Ishikawa (cell line): ENCODE results near the gene SMC1B.

ENCODE experiments used
- CEBPB ChIP-seq: IDR thresholded peaks from 2 replicates; pipeline ENCODE4 v1.6.1; 2012
- CREB1 ChIP-seq: IDR thresholded peaks from 2 replicates; pipeline ENCODE4 v1.6.1; 2012; ENCODE audit warnings: low read depth
- EGR1 ChIP-seq: IDR thresholded peaks from 2 replicates; pipeline ENCODE4 v1.6.1; 2012
- EP300 ChIP-seq: IDR thresholded peaks from 2 replicates; pipeline ENCODE4 v1.6.1; 2012; ENCODE audit warnings: borderline replicate concordance
- FOXM1 ChIP-seq: IDR thresholded peaks from 2 replicates; pipeline ENCODE4 v1.6.1; 2012; ENCODE audit warnings: low read depth, borderline replicate concordance
- NFIC ChIP-seq: IDR thresholded peaks from 2 replicates; pipeline ENCODE4 v1.6.1; 2012
- RAD21 ChIP-seq: IDR thresholded peaks from 2 replicates; pipeline ENCODE4 v1.6.1; 2012; ENCODE audit warnings: low read depth
- TAF1 ChIP-seq: IDR thresholded peaks from 2 replicates; pipeline ENCODE4 v1.6.1; 2012; ENCODE audit warnings: low read depth, mild to moderate bottlenecking
- TCF12 ChIP-seq: IDR thresholded peaks from 2 replicates; pipeline ENCODE4 v1.6.1; 2012; ENCODE audit warnings: low read depth
- TEAD4 ChIP-seq: IDR thresholded peaks from 2 replicates; pipeline ENCODE4 v1.6.1; 2012
- YY1 ChIP-seq: IDR thresholded peaks from 2 replicates; pipeline ENCODE4 v1.6.1; 2012; ENCODE audit warnings: low read depth
- ZBTB7A ChIP-seq: IDR thresholded peaks from 2 replicates; pipeline ENCODE4 v1.6.1; 2012; ENCODE audit warnings: low read depth
- TF ChIP-seq, protein P1 (sequence below): IDR thresholded peaks from 2 replicates; pipeline ENCODE4 v1.6.1; 2012
- TF ChIP-seq, protein P2 (sequence below): IDR thresholded peaks from 2 replicates; pipeline ENCODE4 v1.6.1; 2012; ENCODE audit warnings: low read depth, mild to moderate bottlenecking
- TF ChIP-seq, protein P3 (sequence below): IDR thresholded peaks from 2 replicates; pipeline ENCODE4 v1.6.1; 2012

SMC1B gene

DNA sequence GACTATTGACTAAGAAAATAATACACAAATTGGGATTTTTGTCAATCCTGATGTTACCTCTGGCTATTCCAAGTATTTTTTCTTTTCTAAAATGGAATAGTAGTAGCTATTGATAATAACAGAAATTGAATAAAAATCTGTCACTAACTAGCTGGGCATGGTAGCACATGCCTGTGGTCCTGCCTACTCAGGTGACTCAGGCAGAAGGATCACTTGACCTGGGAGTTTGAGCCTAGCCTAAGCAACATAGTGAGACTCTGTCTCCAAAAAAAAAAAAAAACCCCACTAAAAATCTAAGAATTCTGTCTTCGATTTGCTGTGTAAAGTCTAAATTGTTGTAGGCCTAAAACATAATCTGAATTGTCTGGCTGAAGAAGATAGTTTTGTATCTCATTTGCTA is 61.4 kb downstream of the SMC1B start:
- TF ChIP-seq ZBTB7A (no peak), TAF1 (no peak), CREB1 (no peak), RAD21 (no peak), CEBPB (no peak), EP300 (no peak), TCF12 (no peak), FOXM1 (no peak)
- TF ChIP-seq, protein P1, sequence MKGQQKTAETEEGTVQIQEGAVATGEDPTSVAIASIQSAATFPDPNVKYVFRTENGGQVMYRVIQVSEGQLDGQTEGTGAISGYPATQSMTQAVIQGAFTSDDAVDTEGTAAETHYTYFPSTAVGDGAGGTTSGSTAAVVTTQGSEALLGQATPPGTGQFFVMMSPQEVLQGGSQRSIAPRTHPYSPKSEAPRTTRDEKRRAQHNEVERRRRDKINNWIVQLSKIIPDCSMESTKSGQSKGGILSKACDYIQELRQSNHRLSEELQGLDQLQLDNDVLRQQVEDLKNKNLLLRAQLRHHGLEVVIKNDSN = no peak
- TF ChIP-seq, protein P2, sequence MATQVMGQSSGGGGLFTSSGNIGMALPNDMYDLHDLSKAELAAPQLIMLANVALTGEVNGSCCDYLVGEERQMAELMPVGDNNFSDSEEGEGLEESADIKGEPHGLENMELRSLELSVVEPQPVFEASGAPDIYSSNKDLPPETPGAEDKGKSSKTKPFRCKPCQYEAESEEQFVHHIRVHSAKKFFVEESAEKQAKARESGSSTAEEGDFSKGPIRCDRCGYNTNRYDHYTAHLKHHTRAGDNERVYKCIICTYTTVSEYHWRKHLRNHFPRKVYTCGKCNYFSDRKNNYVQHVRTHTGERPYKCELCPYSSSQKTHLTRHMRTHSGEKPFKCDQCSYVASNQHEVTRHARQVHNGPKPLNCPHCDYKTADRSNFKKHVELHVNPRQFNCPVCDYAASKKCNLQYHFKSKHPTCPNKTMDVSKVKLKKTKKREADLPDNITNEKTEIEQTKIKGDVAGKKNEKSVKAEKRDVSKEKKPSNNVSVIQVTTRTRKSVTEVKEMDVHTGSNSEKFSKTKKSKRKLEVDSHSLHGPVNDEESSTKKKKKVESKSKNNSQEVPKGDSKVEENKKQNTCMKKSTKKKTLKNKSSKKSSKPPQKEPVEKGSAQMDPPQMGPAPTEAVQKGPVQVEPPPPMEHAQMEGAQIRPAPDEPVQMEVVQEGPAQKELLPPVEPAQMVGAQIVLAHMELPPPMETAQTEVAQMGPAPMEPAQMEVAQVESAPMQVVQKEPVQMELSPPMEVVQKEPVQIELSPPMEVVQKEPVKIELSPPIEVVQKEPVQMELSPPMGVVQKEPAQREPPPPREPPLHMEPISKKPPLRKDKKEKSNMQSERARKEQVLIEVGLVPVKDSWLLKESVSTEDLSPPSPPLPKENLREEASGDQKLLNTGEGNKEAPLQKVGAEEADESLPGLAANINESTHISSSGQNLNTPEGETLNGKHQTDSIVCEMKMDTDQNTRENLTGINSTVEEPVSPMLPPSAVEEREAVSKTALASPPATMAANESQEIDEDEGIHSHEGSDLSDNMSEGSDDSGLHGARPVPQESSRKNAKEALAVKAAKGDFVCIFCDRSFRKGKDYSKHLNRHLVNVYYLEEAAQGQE = no peak

DNA sequence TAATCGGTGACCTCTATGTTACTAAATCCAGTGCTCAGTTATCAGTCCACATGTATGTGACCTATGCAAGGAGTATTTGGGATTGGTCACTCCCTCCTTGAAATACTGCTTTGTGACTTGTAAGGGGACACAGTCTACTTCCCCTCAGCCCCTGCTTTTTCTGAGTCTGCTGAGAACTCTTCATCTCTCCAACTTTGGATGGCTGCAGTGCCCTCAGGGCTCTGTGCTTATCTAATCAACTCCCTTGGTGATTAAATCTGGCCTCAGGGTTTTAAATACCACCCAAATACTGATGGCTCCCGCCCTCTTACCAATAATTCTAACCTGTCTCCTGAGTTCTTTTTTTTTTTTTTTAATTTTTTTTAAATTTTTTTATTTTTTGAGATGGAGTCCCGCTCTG is 63.5 kb downstream of the SMC1B start:
- TF ChIP-seq CREB1 = no peak
- TF ChIP-seq YY1 = no peak
- no peak for TF ChIP-seq FOXM1
- TF ChIP-seq, protein P2 = no peak
- no peak for TF ChIP-seq NFIC
- TF ChIP-seq EGR1 = no peak
- TF ChIP-seq, protein P3, sequence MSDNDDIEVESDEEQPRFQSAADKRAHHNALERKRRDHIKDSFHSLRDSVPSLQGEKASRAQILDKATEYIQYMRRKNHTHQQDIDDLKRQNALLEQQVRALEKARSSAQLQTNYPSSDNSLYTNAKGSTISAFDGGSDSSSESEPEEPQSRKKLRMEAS = no peak
- TF ChIP-seq TAF1 = no peak
- no peak for TF ChIP-seq RAD21

DNA sequence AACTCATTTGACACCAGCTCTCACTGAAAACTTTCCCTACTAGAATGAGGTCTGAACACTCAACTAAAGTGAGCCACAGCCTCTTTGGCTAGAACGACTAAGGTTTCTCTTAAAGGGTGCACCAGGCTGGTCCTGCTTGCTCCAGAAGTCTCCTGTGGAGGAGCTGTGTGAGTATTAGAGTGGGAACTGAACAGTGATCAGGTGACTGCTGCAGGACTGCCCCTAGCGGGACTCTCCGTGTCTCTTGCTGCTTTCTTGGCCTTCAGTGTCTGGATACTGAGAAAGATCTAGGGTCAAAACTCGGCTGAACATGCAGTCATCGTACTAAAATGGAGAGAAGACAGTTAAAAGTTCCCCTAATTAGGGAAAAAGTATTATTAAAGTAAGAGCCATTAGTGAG is 69.1 kb downstream of the SMC1B start:
- TF ChIP-seq TEAD4 (no peak), FOXM1 (no peak), CEBPB (no peak), TAF1 (no peak), ZBTB7A (no peak), NFIC (no peak), RAD21 (no peak), CREB1 (no peak), EGR1 (no peak), YY1 (no peak), EP300 (no peak)
- TF ChIP-seq, protein P3 = no peak
- TF ChIP-seq, protein P1 = no peak
- TF ChIP-seq, protein P2 = no peak

DNA sequence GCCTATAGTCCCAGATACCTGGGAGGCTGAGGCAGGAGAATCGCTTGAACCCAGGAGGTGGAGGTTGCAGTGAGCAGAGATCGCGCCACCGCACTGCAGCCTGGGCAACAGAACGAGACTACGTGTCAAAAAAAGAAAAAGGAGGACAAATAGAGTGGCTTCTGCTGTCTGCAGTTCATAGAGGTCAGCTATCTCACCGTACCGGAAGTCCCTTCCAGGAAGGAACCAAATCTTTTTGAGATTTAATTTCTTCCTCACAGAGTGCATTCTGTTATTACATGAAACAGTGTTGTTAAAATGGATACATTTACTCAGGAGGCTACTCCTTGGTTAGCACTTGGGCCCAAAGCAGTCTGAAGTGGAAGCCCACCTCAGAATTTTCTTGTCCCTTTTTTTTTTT is 70.3 kb downstream of the SMC1B start:
- TF ChIP-seq, protein P3 = no peak
- TF ChIP-seq TAF1 (no peak), RAD21 (no peak), TEAD4 (no peak), ZBTB7A (no peak), CREB1 (no peak), EGR1 (no peak), YY1 (no peak), TCF12 (no peak), CEBPB (no peak), EP300 (no peak), FOXM1 (no peak), NFIC (no peak)
- TF ChIP-seq, protein P2 = no peak
